HG02938 (cell line): ENCODE data around the gene MORN1.

Source experiments
- ATAC-seq: cut with Tn5 transposase; IDR thresholded peaks from one replicate; pipeline ENCODE4 v1.9.1; 2021; ENCODE audit warnings: mild to moderate bottlenecking, moderate library complexity; ENCODE audit not compliant: unreplicated experiment

Gene MORN1

GRCh38 chr1:2311184-2312032 is 79.9 kb downstream of the MORN1 start:
- ATAC-seq = no peak

GRCh38 chr1:2310332-2311183 is 80.8 kb downstream of the MORN1 start:
- no peak for ATAC-seq

GRCh38 chr1:2308844-2309243 is 82.5 kb downstream of the MORN1 start:
- no peak for ATAC-seq

- ATAC-seq = no peak
Measured at GRCh38 chr1:2307972-2308371, 83.4 kb downstream of the MORN1 start.

DNA sequence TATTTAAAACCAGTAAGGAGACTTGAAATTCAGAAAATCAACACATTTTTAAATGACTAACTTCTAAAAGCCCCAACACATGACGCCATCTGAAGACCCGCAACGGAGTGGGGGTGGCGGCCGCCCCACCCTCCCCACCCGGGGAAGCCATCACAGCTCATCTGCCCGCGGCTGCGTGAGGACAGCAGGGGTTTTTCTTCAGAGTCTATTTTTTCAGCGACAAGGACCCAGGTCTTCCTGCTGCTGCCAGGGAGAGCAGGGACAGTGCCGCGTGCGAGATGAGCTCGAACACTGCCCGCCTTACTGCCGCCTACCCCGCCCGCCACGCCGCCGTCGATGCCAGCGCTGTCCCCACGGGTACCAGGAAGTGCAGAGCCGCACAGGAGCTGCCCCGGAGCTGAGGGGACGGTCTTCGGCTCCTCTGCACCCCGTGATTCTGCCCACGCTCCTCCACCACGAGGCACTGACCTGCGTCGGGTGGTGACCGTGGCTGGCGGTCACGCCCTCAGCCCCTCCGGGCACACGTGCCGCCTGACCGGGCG is 84.2 kb downstream of the MORN1 start:
- no peak for ATAC-seq

- no peak for ATAC-seq
Measured at GRCh38 chr1:2306151-2306978, 85.0 kb downstream of the MORN1 start.

GRCh38 chr1:2304921-2305681 is 86.3 kb downstream of the MORN1 start:
- no peak for ATAC-seq

- no peak for ATAC-seq
Measured at GRCh38 chr1:2304282-2304681, 87.1 kb downstream of the MORN1 start.

- no peak for ATAC-seq
Measured at GRCh38 chr1:2303781-2304180, 87.6 kb downstream of the MORN1 start.

DNA sequence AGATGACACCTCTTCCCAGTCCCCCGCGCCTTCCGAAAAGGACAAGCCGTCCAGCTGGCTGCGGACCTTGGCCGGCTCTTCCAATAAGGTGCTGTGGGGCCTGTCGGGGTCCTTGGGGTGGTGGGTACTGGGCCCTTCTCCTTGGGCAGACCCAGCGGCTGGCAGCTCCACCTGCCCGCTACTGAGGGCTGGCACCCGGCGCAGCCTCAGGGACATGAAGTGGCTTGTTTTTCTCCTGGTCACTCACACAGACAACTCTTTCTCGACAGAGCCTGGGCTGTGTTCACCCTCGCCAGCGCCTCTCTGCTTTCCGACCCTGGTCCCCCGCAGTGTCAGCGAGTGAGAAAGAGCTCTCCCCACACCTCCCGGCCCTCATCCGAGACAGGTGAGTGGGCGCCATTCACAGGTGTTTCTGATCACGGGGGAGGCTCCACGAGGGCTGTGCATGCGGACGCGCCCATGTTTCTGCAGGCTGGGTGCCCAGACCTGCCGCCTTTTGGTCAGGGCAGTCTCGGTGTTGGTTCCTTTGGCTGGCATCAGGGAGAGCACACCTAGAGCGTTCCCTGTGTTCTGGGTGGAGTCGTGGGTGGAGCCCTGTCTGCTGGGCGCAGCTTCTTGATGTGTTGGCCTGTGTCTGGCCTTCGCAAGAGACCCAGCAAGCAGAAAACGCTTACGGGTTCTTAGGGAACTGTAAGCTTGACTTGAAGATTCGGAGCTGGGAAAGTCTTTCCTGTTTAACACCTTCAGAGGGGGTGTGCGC is 88.2 kb downstream of the MORN1 start:
- no peak for ATAC-seq

- no peak for ATAC-seq
Measured at GRCh38 chr1:2302292-2302925, 88.9 kb downstream of the MORN1 start.

GRCh38 chr1:2301607-2302291 is 89.6 kb downstream of the MORN1 start:
- ATAC-seq = no peak

- ATAC-seq = peak; percentile 42
Measured at GRCh38 chr1:2300851-2301606, 90.3 kb downstream of the MORN1 start.

DNA sequence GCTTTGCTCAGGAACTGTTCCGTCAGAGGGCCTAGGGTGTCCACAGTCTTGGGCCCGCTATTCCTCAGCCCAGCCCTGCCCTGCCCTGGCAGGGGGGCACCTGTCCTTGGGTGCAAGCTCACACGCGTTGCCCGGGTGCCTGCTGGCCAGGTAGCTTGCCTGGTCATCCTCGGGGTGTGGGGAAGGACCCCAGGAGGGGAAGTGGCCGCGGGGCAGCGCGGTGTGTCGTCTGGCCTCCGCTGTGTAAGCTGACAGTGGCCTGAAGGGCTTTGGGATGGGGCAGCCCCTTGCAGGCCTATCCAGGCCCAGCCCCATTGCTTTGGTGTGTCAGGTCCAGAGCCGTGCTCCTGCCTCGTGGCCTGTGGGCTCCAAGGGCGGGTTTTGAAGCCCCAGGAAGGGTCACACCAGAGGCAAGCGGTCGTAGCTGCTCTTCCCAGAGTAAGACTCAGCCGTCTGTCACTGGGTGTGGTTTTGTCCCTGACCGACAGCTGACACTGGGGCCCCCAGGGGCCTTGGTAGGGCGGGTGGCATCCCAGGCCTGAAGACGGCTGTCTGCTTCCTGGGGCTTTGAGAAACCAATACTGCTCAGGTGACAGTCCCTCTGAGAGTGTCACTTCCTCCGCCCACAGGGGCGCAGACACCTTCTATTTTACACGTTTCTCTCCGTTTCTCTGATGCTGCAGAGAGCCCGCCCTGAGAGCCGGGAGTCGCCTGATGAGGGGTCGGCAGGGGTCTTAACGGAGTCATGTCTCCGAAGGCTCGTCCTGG is 91.2 kb downstream of the MORN1 start:
- ATAC-seq = peak; percentile 87

GRCh38 chr1:2299131-2299627 is 92.2 kb downstream of the MORN1 start:
- ATAC-seq = no peak

DNA sequence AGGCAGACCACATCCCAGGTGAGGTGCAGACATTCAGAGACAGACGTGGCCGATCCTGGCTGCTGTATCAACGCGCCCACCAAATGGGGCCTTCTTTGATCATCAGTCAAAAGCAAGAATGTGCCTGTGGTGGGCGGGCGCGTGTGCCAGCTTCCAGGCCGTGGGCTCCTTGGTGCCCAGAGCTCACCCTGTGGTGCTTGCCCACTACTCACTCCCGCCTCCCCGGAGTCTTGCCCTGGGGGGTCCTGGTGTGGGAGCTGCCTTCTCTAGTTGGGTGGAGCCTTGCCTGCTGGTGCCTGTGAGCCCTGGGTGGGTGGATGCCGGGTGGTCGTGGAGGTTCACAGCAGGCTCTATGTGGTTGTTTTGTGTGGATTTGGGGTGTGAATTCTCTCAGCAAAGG is 92.7 kb downstream of the MORN1 start:
- ATAC-seq = no peak
